HEK293T (cell line): ENCODE measurements around the gene ZFYVE27.

Experiments
- ELF4 ChIP-seq: fragments of 450-650 bp; IDR thresholded peaks from 2 replicates; pipeline ENCODE4 v1.6.1; 2017; ENCODE audit warnings: antibody characterized with exemption
- NFRKB ChIP-seq: fragments of 450-650 bp; IDR thresholded peaks from 2 replicates; pipeline ENCODE4 v1.6.1; 2016; ENCODE audit warnings: mild to moderate bottlenecking, moderate library complexity
- PKNOX1 ChIP-seq: fragments of 450-650 bp; IDR thresholded peaks from 2 replicates; pipeline ENCODE4 v1.6.1; 2016
- SP1 ChIP-seq: fragments of 450-650 bp; IDR thresholded peaks from 2 replicates; pipeline ENCODE4 v1.6.1; 2017
- SUZ12 ChIP-seq: fragments of 450-650 bp; IDR thresholded peaks from 2 replicates; pipeline ENCODE4 v1.6.1; 2016; ENCODE audit warnings: mild to moderate bottlenecking
- TARDBP ChIP-seq: fragments of 450-650 bp; IDR thresholded peaks from 2 replicates; pipeline ENCODE4 v1.6.1; 2016

GRCh38 chr10:97752956-97753355, 16.0 kb downstream of the ZFYVE27 start:
- TF ChIP-seq SP1 (no peak), ELF4 (no peak), SUZ12 (no peak), TARDBP (no peak), PKNOX1 (no peak), NFRKB (no peak)
